ENCODE results near the gene ZNF184.

- TF ChIP-seq CTCF (IDR thresholded peaks at IDR 0.05) = no peak
- TF ChIP-seq POLR2A (IDR thresholded peaks at IDR 0.05) = no peak
Observed at GRCh38 chr6:27441001-27441400, 31.9 kb downstream of the ZNF184 start.
